ENCODE measurements around the gene CCDC188. TPM values are rescaled to one million over a fixed set of nuclear protein-coding genes. Genes with fewer than 3 reads are reported as not detected.
A peak's percentile ranks its signal among the peaks of the same experiment; 100 is the strongest.

CCDC188 gene
- total and polyA plus RNA-seq, 2 of the 8 experiments (the other 6 are each of a cell fraction or from before 2014, with no cell fraction given) = not detected

DNA sequence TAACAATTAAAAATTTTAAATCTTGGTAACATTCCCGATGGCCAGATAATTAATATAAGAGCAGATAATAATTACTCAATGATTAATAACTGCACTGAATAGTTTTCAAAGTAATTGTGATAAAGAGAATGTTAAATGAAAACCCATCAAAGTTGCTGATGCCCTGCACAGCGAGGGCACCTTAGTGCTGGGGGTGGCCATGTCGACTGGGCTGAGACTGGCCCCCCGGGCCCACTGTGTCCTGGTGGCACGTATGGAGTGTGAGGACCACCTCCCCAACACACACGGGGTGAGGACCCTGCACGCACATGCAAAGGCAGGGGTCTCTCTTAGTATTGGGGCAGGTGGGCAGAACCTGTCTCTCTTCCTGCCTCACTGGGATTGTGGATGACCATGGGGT, 15.1 kb upstream of the CCDC188 start:
- H3K79me1 ChIP-seq (ENCODE audit: low read depth, low read length) = no peaks in the 10 kb centered on the region
- H4K5ac ChIP-seq (ENCODE audit: insufficient read length, low read depth, low read length) = no peak overlapping the region
- WGBS, 2 experiments (ENCODE audit: extremely low coverage in 1 of 2, insufficient coverage in 1 of 2, insufficient read length in 1 of 2, insufficient replicate concordance in 2 of 2, low coverage in 1 of 2, low lambda C conversion rate in 2 of 2, missing lambda C conversion rate in 1 of 2) = 84% methylated on average over 7 of the region's 7 CpGs; no CpG with 5 or more reads in 1 of the 2 experiments
- DNase-seq (ENCODE audit: low read depth in 1 of 2, low spot score in 2 of 2) = no peak
- FAIRE-seq = no peak
- no peaks in the 10 kb centered on the region for H3K36me3 ChIP-seq (ENCODE audit: control insufficient read depth in 2 of 4, insufficient read depth in 4 of 4, low read length in 3 of 4)
- no peaks in the 10 kb centered on the region for H3K79me2 ChIP-seq (ENCODE audit: control insufficient read depth in 1 of 2, insufficient read depth in 2 of 2, low read length in 2 of 2)
- H4K91ac ChIP-seq (replicated peaks; ENCODE audit: insufficient read length, low read length) = no peak overlapping the region
- no peak overlapping the region for H3K4me2 ChIP-seq (ENCODE audit: insufficient read depth in 1 of 2, low read depth in 2 of 2, low read length in 2 of 2)
- ChIA-PET CTCF (ENCODE audit: partially characterized antibody) (interaction anchor here (1.5 kb wide), 1 partner anchor 12 kb away, joined by 3 read pairs; no protein-coding TSS in a partner anchor), POLR2A (ENCODE audit: partially characterized antibody) (interaction anchor here (1.2 kb wide), 1 partner anchor 37 kb away, joined by 3 read pairs; no protein-coding TSS in a partner anchor)
- H2BK120ac ChIP-seq (replicated peaks; ENCODE audit: low read depth, low read length) = no peak overlapping the region
- H2AK5ac ChIP-seq (ENCODE audit: low read depth, low read length) = no peak overlapping the region
- H3K18ac ChIP-seq (ENCODE audit: extremely low read depth, low read length) = no peak overlapping the region
- no peaks in the 10 kb centered on the region for H3K27me3 ChIP-seq (replicated peaks in 1 of 4; ENCODE audit: control insufficient read depth in 3 of 4, extremely low read depth in 1 of 4, insufficient read depth in 3 of 4, low read length in 3 of 4)
- H2AFZ ChIP-seq (ENCODE audit: low read length) = no peak overlapping the region
- H4K8ac ChIP-seq (ENCODE audit: extremely low read depth, insufficient read depth, low read length) = 0 out of 2 replicates have a peak overlapping the region, but pooled peaks have one; percentile 51
- peaks cover 0 to 1% of the 10 kb centered on the region in 2 experiments for H4K20me1 ChIP-seq (replicated peaks in 1 of 2; ENCODE audit: control insufficient read depth in 1 of 2, insufficient read depth in 2 of 2, low read length in 2 of 2)
- H3K27ac ChIP-seq (ENCODE audit: low read depth, low read length) = no peak overlapping the region
- H3K56ac ChIP-seq (replicated peaks; ENCODE audit: insufficient read length, low read depth, low read length) = no peak overlapping the region
- no peak overlapping the region for H3K9ac ChIP-seq (replicated peaks in 1 of 4; ENCODE audit: extremely low read depth in 1 of 4, low read depth in 3 of 4, low read length in 3 of 4)
- peaks cover 15% of the 10 kb centered on the region; the same call in 1 of the 2 replicates for H3K23me2 ChIP-seq (ENCODE audit: low read depth, low read length)
- H3K4me1 ChIP-seq (replicated peaks in 1 of 4; ENCODE audit: control insufficient read depth in 3 of 4, insufficient read depth in 4 of 4, low read length in 3 of 4) = no peaks in the 10 kb centered on the region
- H2BK20ac ChIP-seq (ENCODE audit: low read length) = no peak overlapping the region; the same call in 1 of the 2 replicates
- H2BK12ac ChIP-seq (ENCODE audit: low read depth, low read length) = no peak overlapping the region
- H3K23ac ChIP-seq (ENCODE audit: insufficient read length) = no peak overlapping the region
- no peak overlapping the region for H3K4ac ChIP-seq (replicated peaks; ENCODE audit: insufficient read length, low read depth, low read length)
- H3K9me3 ChIP-seq (ENCODE audit: insufficient read depth in 2 of 2, low read depth in 1 of 2, low read length in 1 of 2) = no peaks in the 10 kb centered on the region; a peak in 1 of 4 replicates
- no peak overlapping the region for H3K4me3 ChIP-seq (ENCODE audit: extremely low read depth in 1 of 4, insufficient read depth in 2 of 4, low read depth in 3 of 4, low read length in 4 of 4)
- H2BK5ac ChIP-seq (ENCODE audit: low read depth, low read length) = no peak overlapping the region
- no peak overlapping the region for H2BK15ac ChIP-seq (ENCODE audit: low read length)
- H3K14ac ChIP-seq (ENCODE audit: insufficient read length) = no peak overlapping the region
